ENCODE results near the gene APAF1. TPM values are rescaled to one million over a fixed set of nuclear protein-coding genes. Genes with fewer than 3 reads are reported as not detected.
"Not testable (repeated sequence)": the region's sequence is repeated elsewhere in the genome, so short reads cannot be mapped to it uniquely, and the experiment has no call there.

Gene APAF1
- 12.8 and 19.1 TPM in 2 replicates for total RNA-seq (2021)
- percentile 69 among the genes with signal in this experiment for Bru-seq, nascent RNA
- percentile 69 among the genes with signal in this experiment for BruChase-seq, experiment 1, labeled RNA remaining after a 2-hour chase
- percentile 71 among the genes with signal in this experiment for BruChase-seq, experiment 2, labeled RNA remaining after a 6-hour chase
- long read RNA-seq, full-length matches to known transcripts = 1 of 10 reads
- long read RNA-seq, partial matches to known transcripts = 3 of 10 reads
- long read RNA-seq, other reads (novel, unspliced or antisense) = 6 of 10 reads

DNA sequence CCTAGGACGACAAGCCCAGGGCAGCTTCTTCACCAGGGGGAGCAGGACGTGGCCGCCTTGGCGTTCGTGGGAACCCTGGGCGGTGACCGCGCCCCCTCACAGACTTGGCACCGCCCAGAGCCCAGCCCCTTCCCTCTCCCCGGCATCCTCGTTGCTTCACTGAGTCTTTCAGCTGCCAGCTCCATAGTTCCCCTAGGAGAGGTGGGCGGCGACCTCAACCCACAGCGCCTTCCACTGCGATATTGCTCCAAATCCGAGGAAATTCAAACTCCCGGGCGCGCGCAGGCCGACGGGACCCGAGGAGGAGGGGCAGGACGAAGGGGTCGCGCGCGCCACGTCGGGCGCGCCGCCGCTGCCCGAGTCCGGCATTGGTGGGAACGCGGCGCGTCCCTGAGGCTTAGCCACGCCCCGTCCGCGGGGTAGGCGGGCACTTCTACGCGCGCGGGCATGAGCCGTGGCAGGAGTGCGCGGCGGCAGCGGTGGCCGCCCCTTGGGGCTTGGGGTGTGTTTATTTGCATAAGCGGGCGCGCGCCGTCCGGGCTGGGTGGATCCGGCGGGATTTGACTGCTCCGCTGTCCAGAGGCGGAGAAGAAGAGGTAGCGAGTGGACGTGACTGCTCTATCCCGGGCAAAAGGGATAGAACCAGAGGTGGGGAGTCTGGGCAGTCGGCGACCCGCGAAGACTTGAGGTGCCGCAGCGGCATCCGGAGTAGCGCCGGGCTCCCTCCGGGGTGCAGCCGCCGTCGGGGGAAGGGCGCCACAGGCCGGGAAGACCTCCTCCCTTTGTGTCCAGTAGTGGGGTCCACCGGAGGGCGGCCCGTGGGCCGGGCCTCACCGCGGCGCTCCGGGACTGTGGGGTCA, at the start of gene APAF1, which contains the start of gene IKBIP:
Gene APAF1, plus strand, starts transcription at position 579 of the 860 bp plus-strand sequence. CDS start 3,070 bp downstream, outside the sequence.
Gene IKBIP, minus strand, starts transcription at position 77 of the 860 bp plus-strand sequence. CDS start 87 bp downstream, outside the sequence.
- ChIA-PET POLR2A (ENCODE audit: unreplicated experiment) (interaction anchor here (0.6 to 1.0 kb wide), 2 partner anchors 30 to 52 kb away, joined by 3 to 9 read pairs; no protein-coding TSS in a partner anchor), CTCF (interaction anchor here (1.1 kb wide), 1 partner anchor 52 kb away, joined by 4 read pairs; the partner anchor contains the start of gene SLC25A3)
- H3K9me3 ChIP-seq (ENCODE audit: insufficient read depth, low read depth) = no peaks in the 10 kb centered on the region
- H3K9me2 ChIP-seq (ENCODE audit: insufficient read depth) = no peaks in the 10 kb centered on the region
- H3K79me2 ChIP-seq (ENCODE audit: low read depth) = 0 out of 2 replicates have a peak, but pooled peaks cover 6% of the 10 kb centered on the region
- H3K27me3 ChIP-seq (ENCODE audit: insufficient read depth, low read depth) = no peaks in the 10 kb centered on the region
- H4K20me1 ChIP-seq (ENCODE audit: insufficient read depth) = no peaks in the 10 kb centered on the region
- TF ChIP-seq, protein P1, sequence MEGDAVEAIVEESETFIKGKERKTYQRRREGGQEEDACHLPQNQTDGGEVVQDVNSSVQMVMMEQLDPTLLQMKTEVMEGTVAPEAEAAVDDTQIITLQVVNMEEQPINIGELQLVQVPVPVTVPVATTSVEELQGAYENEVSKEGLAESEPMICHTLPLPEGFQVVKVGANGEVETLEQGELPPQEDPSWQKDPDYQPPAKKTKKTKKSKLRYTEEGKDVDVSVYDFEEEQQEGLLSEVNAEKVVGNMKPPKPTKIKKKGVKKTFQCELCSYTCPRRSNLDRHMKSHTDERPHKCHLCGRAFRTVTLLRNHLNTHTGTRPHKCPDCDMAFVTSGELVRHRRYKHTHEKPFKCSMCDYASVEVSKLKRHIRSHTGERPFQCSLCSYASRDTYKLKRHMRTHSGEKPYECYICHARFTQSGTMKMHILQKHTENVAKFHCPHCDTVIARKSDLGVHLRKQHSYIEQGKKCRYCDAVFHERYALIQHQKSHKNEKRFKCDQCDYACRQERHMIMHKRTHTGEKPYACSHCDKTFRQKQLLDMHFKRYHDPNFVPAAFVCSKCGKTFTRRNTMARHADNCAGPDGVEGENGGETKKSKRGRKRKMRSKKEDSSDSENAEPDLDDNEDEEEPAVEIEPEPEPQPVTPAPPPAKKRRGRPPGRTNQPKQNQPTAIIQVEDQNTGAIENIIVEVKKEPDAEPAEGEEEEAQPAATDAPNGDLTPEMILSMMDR (conservative IDR thresholded peaks at IDR 0.05) = no peak
- no peak for TF ChIP-seq EZH2 (IDR thresholded peaks at IDR 0.05; ENCODE audit: low read depth)
- DNase-seq = peak; percentile 84 to 98
- peak within 1 kb of the TSS; percentile 85 for H3K4me3 ChIP-seq
- BruUV-seq (replicated peaks) = no TSS peak
- H3K27ac ChIP-seq = peak within 1 kb of the TSS; percentile 29
- peak within 1 kb of the TSS; percentile 86 for H3K4me2 ChIP-seq
- no peaks in the 10 kb centered on the region for H3K36me3 ChIP-seq (ENCODE audit: low read depth)
- H2AFZ ChIP-seq = peak within 1 kb of the TSS; percentile 94
- H3K4me1 ChIP-seq (replicated peaks; ENCODE audit: insufficient read depth) = peaks cover 7% of the 10 kb centered on the region; the same call in 1 of the 2 replicates
- intact Hi-C loops (cut with micrococcal nuclease; ENCODE audit: unreplicated experiment) = loop anchor here (1.0 to 2.0 kb wide), 3 partner anchors 52 to 220 kb away; partner anchors contain the start of gene SLC25A3
- peaks cover 3% of the 10 kb centered on the region; the same call in 1 of the 2 replicates for H3F3A ChIP-seq (ENCODE audit: insufficient read depth, low read depth)

GRCh38 chr12:98597313-98597712, 47.8 kb upstream of the APAF1 start:
- Histone ChIP-seq H3K79me2 (ENCODE audit: low read depth) (peaks cover 50% of the 10 kb centered on the region), H3K4me1 (replicated peaks; ENCODE audit: insufficient read depth) (peaks cover 20% of the 10 kb centered on the region), H4K20me1 (ENCODE audit: insufficient read depth) (peaks cover 68% of the 10 kb centered on the region), H3F3A (ENCODE audit: insufficient read depth, low read depth) (peaks cover 60% of the 10 kb centered on the region), H3K36me3 (ENCODE audit: low read depth) (peaks cover 59% of the 10 kb centered on the region)
- H3K9me2 ChIP-seq (ENCODE audit: insufficient read depth); H3K27ac ChIP-seq; H3K9me3 ChIP-seq (ENCODE audit: insufficient read depth, low read depth); BruUV-seq (replicated peaks); H2AFZ ChIP-seq; POLR2A ChIA-PET (ENCODE audit: unreplicated experiment); DNase-seq; H3K4me3 ChIP-seq; CTCF ChIA-PET; intact Hi-C loops (cut with micrococcal nuclease; ENCODE audit: unreplicated experiment); H3K4me2 ChIP-seq; H3K27me3 ChIP-seq (ENCODE audit: insufficient read depth, low read depth): not testable (repeated sequence)

DNA sequence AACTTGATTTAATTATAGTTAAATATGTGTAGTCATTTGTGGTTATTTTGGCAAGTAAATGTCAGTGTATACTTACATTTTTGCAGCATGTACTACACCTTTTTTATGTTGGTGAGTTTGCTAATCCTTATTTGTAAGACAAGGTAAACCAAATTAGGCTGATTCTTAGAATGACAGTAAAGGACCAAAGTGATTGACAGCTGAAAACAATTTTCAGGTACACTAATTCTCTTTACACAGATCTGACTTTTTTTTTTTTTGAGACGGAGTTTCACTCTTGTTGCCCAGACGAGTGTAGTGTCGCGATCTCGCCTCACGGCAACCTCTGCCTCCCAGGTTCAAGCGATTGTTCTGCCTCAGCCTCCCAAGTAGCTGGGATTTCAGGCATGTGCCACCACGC, 43.2 kb upstream of the APAF1 start:
- no peak for TF ChIP-seq EZH2 (IDR thresholded peaks at IDR 0.05; ENCODE audit: low read depth)
- TF ChIP-seq, protein P1 (conservative IDR thresholded peaks at IDR 0.05) = no peak
- Histone ChIP-seq H3K36me3 (ENCODE audit: low read depth) (peaks cover 44% of the 10 kb centered on the region), H4K20me1 (ENCODE audit: insufficient read depth) (peaks cover 37% of the 10 kb centered on the region), H3K9me3 (ENCODE audit: insufficient read depth, low read depth) (no peaks in the 10 kb centered on the region), H3F3A (ENCODE audit: insufficient read depth, low read depth) (peaks cover 68% of the 10 kb centered on the region), H3K79me2 (ENCODE audit: low read depth) (peaks cover 16% of the 10 kb centered on the region), H3K4me1 (replicated peaks; ENCODE audit: insufficient read depth) (no peaks in the 10 kb centered on the region), H3K27me3 (ENCODE audit: insufficient read depth, low read depth) (no peaks in the 10 kb centered on the region), H3K4me3 (no peak overlapping the region), H3K4me2 (no peak overlapping the region), H2AFZ (no peak overlapping the region), H3K27ac (no peak overlapping the region), H3K9me2 (ENCODE audit: insufficient read depth) (no peaks in the 10 kb centered on the region)
- CTCF ChIA-PET = no interaction called here
- POLR2A ChIA-PET (ENCODE audit: unreplicated experiment) = interaction anchor here (0.6 kb wide), 1 partner anchor 30 kb away, joined by 26 read pairs; no protein-coding TSS in a partner anchor
- intact Hi-C loops (cut with micrococcal nuclease; ENCODE audit: unreplicated experiment) = no loop called here
- no peak for DNase-seq
- BruUV-seq (replicated peaks) = no TSS peak
